ENCODE measurements around the gene CKMT1A.
"Not testable (repeated sequence)": the region's sequence is repeated elsewhere in the genome, so short reads cannot be mapped to it uniquely, and the experiment has no call there.

The CKMT1A gene

GRCh38 chr15:43702174-43702573 lies 8.5 kb downstream of the CKMT1A start:
- no peaks in the 10 kb centered on the region for H3K9me3 ChIP-seq (ENCODE audit: control insufficient read depth in 1 of 2, low read length in 2 of 2)
- no peak overlapping the region for H3K27ac ChIP-seq (ENCODE audit: low read depth, low read length)
- H3K4me1 ChIP-seq (ENCODE audit: control insufficient read depth in 1 of 2, insufficient read depth in 2 of 2, low read length in 2 of 2) = no peaks in the 10 kb centered on the region
- H3K9ac ChIP-seq (ENCODE audit: low read depth in 1 of 2, low read length in 2 of 2) = no peak overlapping the region
- peaks cover 0 to 16% of the 10 kb centered on the region in 2 donors for H3K36me3 ChIP-seq (ENCODE audit: control insufficient read depth in 1 of 2, insufficient read depth in 2 of 2, low read length in 2 of 2)
- no peaks in the 10 kb centered on the region for H3K27me3 ChIP-seq (ENCODE audit: control insufficient read depth in 1 of 2, insufficient read depth in 2 of 2, low read length in 2 of 2)
- H3K4me3 ChIP-seq (ENCODE audit: low read depth in 1 of 2, low read length in 2 of 2) = no peak overlapping the region

GRCh38 chr15:43702701-43703424 lies 9.2 kb downstream of the CKMT1A start:
- no peaks in the 10 kb centered on the region for H3K4me1 ChIP-seq (ENCODE audit: control insufficient read depth in 1 of 2, insufficient read depth in 2 of 2, low read length in 2 of 2)
- no peak overlapping the region for H3K4me3 ChIP-seq (ENCODE audit: low read depth in 1 of 2, low read length in 2 of 2)
- no peak overlapping the region for H3K27ac ChIP-seq (ENCODE audit: low read depth, low read length)
- H3K9me3 ChIP-seq (ENCODE audit: control insufficient read depth in 1 of 2, low read length in 2 of 2) = no peaks in the 10 kb centered on the region
- H3K36me3 ChIP-seq (ENCODE audit: control insufficient read depth in 1 of 2, insufficient read depth in 2 of 2, low read length in 2 of 2) = peaks cover 0 to 12% of the 10 kb centered on the region in 2 donors
- no peak overlapping the region for H3K9ac ChIP-seq (ENCODE audit: low read depth in 1 of 2, low read length in 2 of 2)
- no peaks in the 10 kb centered on the region for H3K27me3 ChIP-seq (ENCODE audit: control insufficient read depth in 1 of 2, insufficient read depth in 2 of 2, low read length in 2 of 2)

GRCh38 chr15:43710431-43711131 lies 16.9 kb downstream of the CKMT1A start:
- not testable (repeated sequence) for H3K9ac ChIP-seq (ENCODE audit: low read depth in 1 of 2, low read length in 2 of 2); H3K4me3 ChIP-seq (ENCODE audit: low read depth in 1 of 2, low read length in 2 of 2); H3K27ac ChIP-seq (ENCODE audit: low read depth, low read length); H3K36me3 ChIP-seq (ENCODE audit: control insufficient read depth in 1 of 2, insufficient read depth in 2 of 2, low read length in 2 of 2); H3K9me3 ChIP-seq (ENCODE audit: control insufficient read depth in 1 of 2, low read length in 2 of 2); H3K4me1 ChIP-seq (ENCODE audit: control insufficient read depth in 1 of 2, insufficient read depth in 2 of 2, low read length in 2 of 2); H3K27me3 ChIP-seq (ENCODE audit: control insufficient read depth in 1 of 2, insufficient read depth in 2 of 2, low read length in 2 of 2)

DNA sequence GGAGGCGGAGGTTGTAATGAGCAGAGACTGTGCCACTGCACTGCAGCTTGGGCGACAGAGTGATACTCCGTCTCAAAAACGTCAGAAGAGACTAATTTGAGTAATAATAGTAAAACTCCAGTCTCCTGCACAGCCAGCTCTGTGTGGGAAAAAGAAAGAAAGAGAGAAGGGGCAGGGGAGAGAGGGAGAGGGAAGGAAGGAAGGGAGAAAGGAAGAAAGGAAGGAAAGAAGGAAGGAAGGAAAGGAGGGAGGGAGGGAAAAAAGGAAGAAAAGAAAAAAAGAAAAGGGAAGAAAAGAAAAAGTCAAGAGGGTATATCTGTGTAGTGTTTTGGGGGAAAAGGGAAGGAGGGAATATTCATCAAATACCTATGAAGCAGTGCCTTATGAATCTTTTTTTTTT lies 29.5 kb downstream of the CKMT1A start:
- H3K4me1 ChIP-seq (ENCODE audit: control insufficient read depth in 1 of 2, insufficient read depth in 2 of 2, low read length in 2 of 2) = no peaks in the 10 kb centered on the region
- no peaks in the 10 kb centered on the region for H3K27me3 ChIP-seq (ENCODE audit: control insufficient read depth in 1 of 2, insufficient read depth in 2 of 2, low read length in 2 of 2)
- no peak overlapping the region for H3K27ac ChIP-seq (ENCODE audit: low read depth, low read length)
- no peaks in the 10 kb centered on the region for H3K9me3 ChIP-seq (ENCODE audit: control insufficient read depth in 1 of 2, low read length in 2 of 2)
- no peak overlapping the region for H3K4me3 ChIP-seq (ENCODE audit: low read depth in 1 of 2, low read length in 2 of 2)
- H3K9ac ChIP-seq (ENCODE audit: low read depth in 1 of 2, low read length in 2 of 2) = no peak overlapping the region
- H3K36me3 ChIP-seq (ENCODE audit: control insufficient read depth in 1 of 2, insufficient read depth in 2 of 2, low read length in 2 of 2) = no peaks in the 10 kb centered on the region

GRCh38 chr15:43726306-43726705 lies 32.6 kb downstream of the CKMT1A start:
- H3K9me3 ChIP-seq (ENCODE audit: control insufficient read depth in 1 of 2, low read length in 2 of 2); H3K27ac ChIP-seq (ENCODE audit: low read depth, low read length): not testable (repeated sequence)

DNA sequence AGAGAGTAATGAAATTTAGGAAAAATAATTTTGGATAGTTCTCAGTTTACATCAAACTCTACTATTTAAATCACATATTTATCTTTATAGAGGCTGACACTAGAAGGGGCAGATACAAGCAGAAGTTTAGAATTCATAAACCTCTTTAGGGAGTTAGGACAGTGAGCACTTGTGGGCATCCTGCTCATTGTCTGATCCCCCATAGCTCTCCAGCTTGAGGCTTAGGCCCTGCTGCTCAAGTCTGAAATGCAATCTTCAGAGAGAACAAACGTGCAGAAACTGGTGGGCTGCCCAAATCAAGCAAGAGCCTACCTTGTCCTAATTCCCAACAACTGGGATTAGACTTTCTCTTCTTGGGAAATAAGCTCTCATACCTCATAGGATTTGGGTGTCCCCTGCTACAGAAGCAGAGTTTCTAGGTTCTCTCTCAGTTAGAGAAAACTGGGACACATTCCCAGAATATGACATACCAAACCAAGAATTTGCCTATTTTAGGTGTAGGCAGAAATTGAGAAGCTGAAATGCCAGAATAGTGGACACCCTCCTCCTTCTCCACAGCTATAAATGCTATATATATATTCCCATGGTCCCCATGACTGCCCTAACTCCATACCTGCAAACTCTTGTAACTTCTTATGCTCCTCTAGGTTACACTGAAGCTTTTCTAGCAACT lies 34.5 kb downstream of the CKMT1A start:
- H3K27me3 ChIP-seq (ENCODE audit: control insufficient read depth in 1 of 2, insufficient read depth in 2 of 2, low read length in 2 of 2); H3K4me3 ChIP-seq (ENCODE audit: low read depth in 1 of 2, low read length in 2 of 2): not testable (repeated sequence)

More at GRCh38 chr15:43726306-43726705, 32.6 kb downstream of the CKMT1A start:
- H3K4me3 ChIP-seq (ENCODE audit: low read depth in 1 of 2, low read length in 2 of 2); H3K4me1 ChIP-seq (ENCODE audit: control insufficient read depth in 1 of 2, insufficient read depth in 2 of 2, low read length in 2 of 2); H3K9ac ChIP-seq (ENCODE audit: low read depth in 1 of 2, low read length in 2 of 2); H3K36me3 ChIP-seq (ENCODE audit: control insufficient read depth in 1 of 2, insufficient read depth in 2 of 2, low read length in 2 of 2); H3K27me3 ChIP-seq (ENCODE audit: control insufficient read depth in 1 of 2, insufficient read depth in 2 of 2, low read length in 2 of 2): not testable (repeated sequence)

GRCh38 chr15:43735416-43735815 lies 41.8 kb downstream of the CKMT1A start:
- Histone ChIP-seq H3K4me3 (ENCODE audit: low read depth in 1 of 2, low read length in 2 of 2) (no peak overlapping the region), H3K4me1 (ENCODE audit: control insufficient read depth in 1 of 2, insufficient read depth in 2 of 2, low read length in 2 of 2) (no peaks in the 10 kb centered on the region), H3K36me3 (ENCODE audit: control insufficient read depth in 1 of 2, insufficient read depth in 2 of 2, low read length in 2 of 2) (no peaks in the 10 kb centered on the region), H3K27ac (ENCODE audit: low read depth, low read length) (no peak overlapping the region), H3K9ac (ENCODE audit: low read depth in 1 of 2, low read length in 2 of 2) (no peak overlapping the region), H3K27me3 (ENCODE audit: control insufficient read depth in 1 of 2, insufficient read depth in 2 of 2, low read length in 2 of 2) (no peaks in the 10 kb centered on the region), H3K9me3 (ENCODE audit: control insufficient read depth in 1 of 2, low read length in 2 of 2) (no peaks in the 10 kb centered on the region)

More for the DNA sequence above, 34.5 kb downstream of the CKMT1A start:
- H3K36me3 ChIP-seq (ENCODE audit: control insufficient read depth in 1 of 2, insufficient read depth in 2 of 2, low read length in 2 of 2); H3K9ac ChIP-seq (ENCODE audit: low read depth in 1 of 2, low read length in 2 of 2); H3K27ac ChIP-seq (ENCODE audit: low read depth, low read length); H3K4me1 ChIP-seq (ENCODE audit: control insufficient read depth in 1 of 2, insufficient read depth in 2 of 2, low read length in 2 of 2); H3K9me3 ChIP-seq (ENCODE audit: control insufficient read depth in 1 of 2, low read length in 2 of 2): not testable (repeated sequence)

DNA sequence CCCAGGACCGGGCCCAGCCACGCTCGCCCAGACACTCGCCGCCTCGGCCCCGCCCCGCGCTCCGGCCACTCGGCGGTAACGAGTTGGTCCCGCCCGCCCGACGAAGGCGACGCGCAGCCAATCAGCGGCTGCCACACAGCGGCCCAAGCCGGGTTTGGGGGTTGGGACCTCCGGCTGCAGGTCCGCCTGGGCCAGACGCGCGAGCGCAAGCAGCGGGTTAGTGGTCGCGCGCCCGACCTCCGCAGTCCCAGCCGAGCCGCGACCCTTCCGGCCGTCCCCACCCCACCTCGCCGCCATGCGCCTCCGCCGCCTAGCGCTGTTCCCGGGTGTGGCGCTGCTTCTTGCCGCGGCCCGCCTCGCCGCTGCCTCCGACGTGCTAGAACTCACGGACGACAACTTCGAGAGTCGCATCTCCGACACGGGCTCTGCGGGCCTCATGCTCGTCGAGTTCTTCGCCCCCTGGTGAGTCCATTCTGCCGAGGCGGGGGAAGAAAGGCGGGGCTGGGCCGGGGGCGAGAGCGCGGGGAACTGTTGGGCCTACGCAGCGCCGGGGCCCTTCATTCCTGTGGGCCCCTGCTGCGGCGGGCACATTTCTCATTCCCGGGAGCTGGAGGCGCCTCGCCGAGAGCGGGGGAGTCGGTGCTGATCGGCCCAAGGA lies 52.7 kb downstream of the CKMT1A start, which contains the start of gene PDIA3:
Gene PDIA3 (plus strand): TSS at position 194 of the 658 bp plus-strand sequence. CDS start 102 bp downstream, at position 296.
- H3K9me3 ChIP-seq (ENCODE audit: control insufficient read depth in 1 of 2, low read length in 2 of 2); H3K27me3 ChIP-seq (ENCODE audit: control insufficient read depth in 1 of 2, insufficient read depth in 2 of 2, low read length in 2 of 2); H3K36me3 ChIP-seq (ENCODE audit: control insufficient read depth in 1 of 2, insufficient read depth in 2 of 2, low read length in 2 of 2): not testable (repeated sequence)
- Histone ChIP-seq H3K27ac (ENCODE audit: low read depth, low read length) (peak within 1 kb of the TSS; percentile 93), H3K4me1 (ENCODE audit: control insufficient read depth in 1 of 2, insufficient read depth in 2 of 2, low read length in 2 of 2) (peaks cover 0 to 21% of the 10 kb centered on the region in 2 donors), H3K9ac (ENCODE audit: low read depth in 1 of 2, low read length in 2 of 2) (peak within 1 kb of the TSS; percentile 77 to 79), H3K4me3 (ENCODE audit: low read depth in 1 of 2, low read length in 2 of 2) (peak within 1 kb of the TSS; percentile 80 to 85)

DNA sequence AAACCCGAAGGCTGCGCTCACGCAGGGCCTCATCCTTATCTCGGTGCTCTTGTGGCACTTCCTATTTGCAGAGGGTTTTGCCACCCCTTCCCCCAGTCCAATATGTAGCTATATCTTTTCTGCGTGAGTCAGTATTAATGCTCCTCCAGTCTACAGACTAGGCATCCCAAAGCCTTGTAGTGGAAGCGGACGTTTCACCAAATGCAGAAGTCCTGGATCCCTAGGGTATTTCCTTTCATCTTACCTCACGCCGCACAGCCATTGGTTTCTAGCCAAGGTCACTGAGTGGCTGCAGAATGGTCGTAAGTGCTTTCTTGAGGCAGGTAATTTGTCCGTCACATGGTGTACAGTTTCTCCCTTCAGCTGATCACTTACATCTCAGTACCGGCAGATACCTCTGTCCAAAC lies 53.2 kb downstream of the CKMT1A start:
- H3K36me3 ChIP-seq (ENCODE audit: control insufficient read depth in 1 of 2, insufficient read depth in 2 of 2, low read length in 2 of 2); H3K9me3 ChIP-seq (ENCODE audit: control insufficient read depth in 1 of 2, low read length in 2 of 2); H3K27me3 ChIP-seq (ENCODE audit: control insufficient read depth in 1 of 2, insufficient read depth in 2 of 2, low read length in 2 of 2): not testable (repeated sequence)
- Histone ChIP-seq H3K27ac (ENCODE audit: low read depth, low read length) (peak overlapping the region; percentile 93), H3K4me1 (ENCODE audit: control insufficient read depth in 1 of 2, insufficient read depth in 2 of 2, low read length in 2 of 2) (peaks cover 0 to 25% of the 10 kb centered on the region in 2 donors), H3K4me3 (ENCODE audit: low read depth in 1 of 2, low read length in 2 of 2) (peak overlapping the region; percentile 80 to 85), H3K9ac (ENCODE audit: low read depth in 1 of 2, low read length in 2 of 2) (peak overlapping the region; percentile 77 to 79)

- peaks cover 0 to 13% of the 10 kb centered on the region in 2 donors for H3K36me3 ChIP-seq (ENCODE audit: control insufficient read depth in 1 of 2, insufficient read depth in 2 of 2, low read length in 2 of 2)
- H3K9me3 ChIP-seq (ENCODE audit: control insufficient read depth in 1 of 2, low read length in 2 of 2) = no peaks in the 10 kb centered on the region
- H3K27me3 ChIP-seq (ENCODE audit: control insufficient read depth in 1 of 2, insufficient read depth in 2 of 2, low read length in 2 of 2) = no peaks in the 10 kb centered on the region
- H3K4me3 ChIP-seq (ENCODE audit: low read depth in 1 of 2, low read length in 2 of 2) = no peak overlapping the region
- no peak overlapping the region for H3K27ac ChIP-seq (ENCODE audit: low read depth, low read length)
- H3K9ac ChIP-seq (ENCODE audit: low read depth in 1 of 2, low read length in 2 of 2) = peak overlapping the region in 1 of 2 donors; percentile 25
- peaks cover 0 to 31% of the 10 kb centered on the region in 2 donors for H3K4me1 ChIP-seq (ENCODE audit: control insufficient read depth in 1 of 2, insufficient read depth in 2 of 2, low read length in 2 of 2)
Observed at GRCh38 chr15:43748376-43748775, 54.7 kb downstream of the CKMT1A start.
